GM21825 (cell line): Measurements from ENCODE around the gene LYPD5.
A peak's percentile ranks its signal among the peaks of the same experiment; 100 is the strongest.
"Not testable (repeated sequence)": the region's sequence is repeated elsewhere in the genome, so short reads cannot be mapped to it uniquely, and the experiment has no call there.

Experiments used
- ATAC-seq: cut with Tn5 transposase; IDR thresholded peaks from one replicate; pipeline ENCODE4 v1.9.1; 2021; ENCODE audit warnings: mild to moderate bottlenecking, moderate library complexity; ENCODE audit not compliant: unreplicated experiment

The LYPD5 gene, protein sequence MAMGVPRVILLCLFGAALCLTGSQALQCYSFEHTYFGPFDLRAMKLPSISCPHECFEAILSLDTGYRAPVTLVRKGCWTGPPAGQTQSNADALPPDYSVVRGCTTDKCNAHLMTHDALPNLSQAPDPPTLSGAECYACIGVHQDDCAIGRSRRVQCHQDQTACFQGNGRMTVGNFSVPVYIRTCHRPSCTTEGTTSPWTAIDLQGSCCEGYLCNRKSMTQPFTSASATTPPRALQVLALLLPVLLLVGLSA

DNA sequence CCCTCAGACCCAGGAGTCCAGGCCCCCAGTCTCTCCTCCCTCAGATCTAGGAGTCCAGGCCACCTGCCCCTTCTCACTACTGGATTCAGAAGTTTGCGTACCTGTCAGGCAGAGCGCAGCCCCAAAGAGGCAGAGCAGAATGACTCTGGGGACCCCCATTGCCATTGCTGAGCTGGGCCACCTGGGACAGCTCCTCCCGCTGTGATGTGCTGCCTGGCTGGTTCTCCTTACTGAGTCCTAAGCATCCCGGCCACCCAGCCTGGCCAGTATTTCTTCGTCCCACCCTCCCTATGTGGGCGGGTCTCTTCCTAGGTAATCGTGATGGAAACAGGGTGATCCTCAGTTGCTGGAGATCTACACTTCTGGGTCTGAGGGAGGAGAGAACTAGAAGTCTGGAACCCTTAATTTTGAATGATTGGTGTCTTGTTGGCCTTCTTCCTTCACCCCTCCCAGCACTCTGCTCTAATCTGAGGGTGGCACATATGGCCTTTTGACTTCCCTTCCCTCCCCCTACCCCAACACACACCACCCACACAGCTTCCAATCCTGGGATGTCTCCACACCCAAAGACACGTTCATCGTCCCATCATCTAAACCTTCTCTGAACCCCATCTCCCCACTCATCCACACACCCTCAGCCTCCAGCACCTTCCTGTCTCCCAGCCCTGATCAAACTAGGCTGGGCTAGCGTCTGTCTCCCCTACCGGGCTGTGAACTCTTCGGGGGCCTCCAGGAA is at the start of gene LYPD5:
LYPD5 (minus strand) TSS at position 232 of the 736 bp plus-strand sequence; CDS start at position 165, 67 bp downstream.
- no peak for ATAC-seq

GRCh38 chr19:43848821-43849220 is 46.6 kb upstream of the LYPD5 start:
- no peak for ATAC-seq

GRCh38 chr19:43847884-43848283 is 45.6 kb upstream of the LYPD5 start:
- no peak for ATAC-seq

- ATAC-seq: no peak
These were observed 45.0 kb upstream of the LYPD5 start for GRCh38 chr19:43847246-43847645.

DNA sequence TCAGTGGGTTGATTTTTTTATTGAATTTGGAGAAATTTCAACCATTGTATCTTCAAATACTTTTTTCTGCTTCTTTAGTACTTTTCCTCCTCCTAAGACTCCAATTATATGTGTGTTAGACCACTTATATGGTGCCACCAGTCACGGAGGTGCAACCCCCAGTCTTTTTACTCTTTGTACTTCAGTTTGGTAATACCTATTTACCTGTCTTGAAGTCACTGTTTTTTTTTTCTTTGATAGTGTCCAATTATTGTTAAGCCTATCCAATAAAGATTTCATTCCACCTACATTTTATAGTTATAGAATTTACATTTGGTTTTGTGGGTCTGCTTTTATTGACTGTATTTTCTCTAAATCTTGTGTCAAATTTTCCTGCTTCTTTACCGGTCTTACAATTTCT is 39.8 kb upstream of the LYPD5 start:
- ATAC-seq: no peak

DNA sequence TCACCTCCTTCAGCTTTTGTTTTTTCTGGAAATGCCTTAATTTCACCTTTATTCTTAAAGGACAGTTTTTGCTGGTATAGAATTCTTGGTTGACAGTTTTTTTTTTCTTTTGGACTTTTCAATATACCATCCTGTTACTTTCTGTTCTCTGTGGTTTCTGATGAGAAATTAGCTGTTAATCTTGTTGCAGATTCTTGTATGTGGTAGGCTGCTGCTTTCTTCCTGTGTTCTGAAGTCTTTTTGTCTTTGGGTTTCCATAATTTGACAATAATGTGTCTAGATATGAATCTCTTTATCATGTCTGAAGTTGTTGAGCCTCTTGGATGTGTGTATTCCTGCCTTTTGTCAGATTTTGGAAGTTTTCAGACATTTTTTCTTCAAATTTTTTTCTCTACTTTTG is 36.9 kb upstream of the LYPD5 start:
- no peak for ATAC-seq

DNA sequence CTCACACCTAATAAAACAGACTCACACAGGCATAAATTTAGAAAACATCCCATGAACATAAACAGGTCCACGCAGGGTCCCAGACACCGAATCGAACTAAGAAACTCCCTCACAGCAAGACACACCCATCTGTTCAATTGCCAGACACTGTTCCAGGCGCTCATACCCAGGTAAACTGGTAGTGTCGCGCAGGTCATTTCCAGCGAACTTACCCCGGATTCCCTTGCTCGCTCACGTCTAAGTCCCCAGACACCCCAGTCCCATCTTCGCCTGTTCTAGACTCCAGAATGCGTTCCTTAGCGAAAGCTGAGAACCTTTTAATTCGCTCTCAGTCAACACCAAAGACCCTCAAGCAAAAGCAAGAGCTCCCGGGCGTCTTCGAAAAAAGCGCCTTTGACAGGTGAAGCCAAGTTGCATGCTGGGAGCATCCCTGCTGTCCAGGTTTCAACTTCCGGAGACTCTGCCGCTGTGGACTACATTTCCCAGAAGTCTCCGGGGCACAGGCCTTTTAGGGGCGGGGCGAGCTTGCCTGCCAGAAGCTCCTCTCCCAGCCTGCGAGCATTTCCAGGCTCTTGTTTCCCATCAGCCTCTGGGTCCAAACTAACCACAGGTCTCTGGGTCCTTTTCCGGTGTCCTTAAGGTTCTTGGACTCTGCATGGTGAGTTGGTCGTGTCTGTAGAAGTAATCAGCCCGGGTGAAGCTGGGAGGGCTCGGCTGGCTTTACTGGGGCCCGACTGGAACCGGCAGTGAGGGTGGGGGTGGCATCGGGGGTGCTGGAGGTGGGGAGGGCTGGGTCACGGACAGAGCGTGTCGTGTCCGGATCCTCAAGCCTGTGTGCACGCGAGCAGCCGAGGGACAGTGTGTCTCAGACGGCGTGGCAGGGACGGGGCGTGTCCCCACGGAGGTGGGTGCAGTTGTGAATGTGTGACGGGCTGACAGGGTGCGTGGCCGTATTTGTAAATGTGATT is 24.8 kb upstream of the LYPD5 start, which contains the start of gene ZNF283:
ZNF283 (plus strand) TSS at position 535 of the 968 bp plus-strand sequence. CDS start 6,184 bp downstream, outside the sequence.
- peak; percentile 68 for ATAC-seq

DNA sequence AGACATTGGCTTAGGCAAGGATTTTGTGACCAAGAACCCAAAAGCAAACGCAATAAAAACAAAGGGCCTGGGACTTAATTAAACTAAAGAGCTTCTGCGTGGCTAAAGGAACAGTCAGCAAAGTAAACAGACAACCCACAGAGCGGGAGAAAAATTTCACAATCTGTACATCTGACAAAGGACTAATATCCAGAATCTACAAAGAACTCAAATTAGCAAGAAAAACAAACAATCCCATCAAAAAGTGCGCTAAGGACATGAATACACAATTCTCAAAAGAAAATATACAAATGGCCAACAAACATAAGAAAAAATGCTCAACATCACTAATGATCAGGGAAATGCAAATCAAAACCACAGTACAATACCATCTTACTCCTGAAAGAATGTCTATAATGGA is 22.3 kb upstream of the LYPD5 start:
- not testable (repeated sequence) for ATAC-seq

DNA sequence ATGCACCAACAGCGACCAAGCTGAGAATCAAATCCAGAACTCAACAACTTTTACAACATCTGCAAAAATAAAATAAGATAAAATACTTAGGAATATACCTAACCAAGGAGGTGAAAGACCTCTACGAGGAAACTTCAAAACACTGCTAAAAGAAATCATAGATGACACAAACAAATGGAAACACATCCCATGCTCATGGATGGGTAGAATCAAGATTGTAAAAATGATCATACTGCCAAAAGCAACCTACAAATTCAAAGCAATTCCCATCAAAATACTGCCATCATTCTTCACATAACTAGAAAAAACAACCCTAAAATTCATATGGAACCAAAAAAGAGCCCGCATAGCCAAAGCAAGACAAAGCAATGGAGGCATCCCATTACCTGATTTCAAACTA is 21.6 kb upstream of the LYPD5 start:
- not testable (repeated sequence) for ATAC-seq

GRCh38 chr19:43820884-43821215 is 18.6 kb upstream of the LYPD5 start:
- ATAC-seq: no peak

GRCh38 chr19:43820098-43820883 is 18.0 kb upstream of the LYPD5 start:
- ATAC-seq: no peak

DNA sequence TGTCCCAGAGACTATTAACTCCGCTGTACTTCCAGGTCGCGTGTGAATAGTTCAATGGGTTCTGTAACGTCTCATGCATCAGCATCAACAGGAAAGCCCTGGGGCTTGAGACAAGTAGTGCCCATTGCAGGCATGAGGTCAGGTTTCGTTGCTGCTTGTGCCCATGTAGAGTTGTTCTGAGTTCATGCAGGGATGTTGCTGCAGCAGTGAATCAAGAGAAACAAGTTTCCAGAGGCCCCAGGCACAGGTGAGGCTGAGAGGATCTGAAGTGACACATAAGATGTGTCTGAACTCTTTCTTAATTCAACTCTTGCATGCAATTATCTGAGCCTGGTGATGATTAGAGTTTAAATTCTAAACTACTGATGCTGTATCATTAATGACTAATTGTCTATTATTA is 16.3 kb upstream of the LYPD5 start:
- no peak for ATAC-seq

- ATAC-seq: not testable (repeated sequence)
These were observed 15.2 kb upstream of the LYPD5 start for GRCh38 chr19:43817454-43817853.

DNA sequence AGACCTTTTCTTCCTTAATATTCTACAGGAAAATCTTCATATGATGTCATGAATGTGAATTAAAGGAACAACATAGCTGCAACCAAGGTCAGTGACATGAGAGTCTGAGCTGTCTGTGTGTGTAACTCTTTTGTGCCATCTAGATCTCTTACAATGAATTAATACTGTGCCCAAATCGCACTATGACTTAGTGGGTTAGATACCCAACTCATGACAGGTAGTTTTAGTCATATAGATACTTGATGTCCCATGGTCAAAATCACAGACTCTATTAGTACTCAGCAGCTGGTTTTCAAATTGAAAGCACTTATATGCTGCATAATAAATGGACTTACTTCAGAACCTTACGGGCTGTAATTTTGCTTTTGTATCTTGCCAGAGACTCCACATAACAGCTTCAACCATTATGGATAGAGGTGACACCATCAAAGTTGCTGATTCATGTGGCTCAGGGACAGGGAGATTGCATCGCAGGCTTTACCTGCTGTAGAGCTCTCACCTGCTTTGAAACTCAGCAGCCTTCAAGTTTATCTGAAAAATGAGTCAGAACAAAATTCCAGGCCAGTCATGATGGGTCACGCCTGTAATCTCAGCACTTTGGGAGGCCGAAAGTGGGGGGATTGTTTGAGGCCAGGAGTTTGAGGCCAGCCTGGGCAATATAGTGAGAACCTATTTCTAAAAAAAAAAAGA is 12.6 kb upstream of the LYPD5 start:
- no peak for ATAC-seq

DNA sequence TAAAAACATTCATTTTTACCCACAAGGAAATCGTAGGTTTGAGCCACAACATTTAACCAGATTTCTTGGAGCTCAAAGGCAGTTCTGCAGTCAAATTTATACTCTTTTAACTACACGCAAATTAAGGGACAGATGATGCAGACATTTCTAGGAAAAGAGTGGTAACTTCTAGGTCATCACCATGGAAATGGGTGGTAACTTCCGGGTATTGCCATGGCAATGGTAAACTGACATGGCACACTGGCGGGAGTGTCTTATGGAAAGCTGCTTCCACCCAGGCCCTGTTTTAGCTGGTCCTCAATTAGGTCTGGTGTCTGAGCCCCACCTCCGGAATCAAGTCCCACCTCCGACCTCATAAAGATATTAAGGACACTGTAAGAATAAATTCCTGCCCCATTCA is 10.4 kb upstream of the LYPD5 start:
- no peak for ATAC-seq

DNA sequence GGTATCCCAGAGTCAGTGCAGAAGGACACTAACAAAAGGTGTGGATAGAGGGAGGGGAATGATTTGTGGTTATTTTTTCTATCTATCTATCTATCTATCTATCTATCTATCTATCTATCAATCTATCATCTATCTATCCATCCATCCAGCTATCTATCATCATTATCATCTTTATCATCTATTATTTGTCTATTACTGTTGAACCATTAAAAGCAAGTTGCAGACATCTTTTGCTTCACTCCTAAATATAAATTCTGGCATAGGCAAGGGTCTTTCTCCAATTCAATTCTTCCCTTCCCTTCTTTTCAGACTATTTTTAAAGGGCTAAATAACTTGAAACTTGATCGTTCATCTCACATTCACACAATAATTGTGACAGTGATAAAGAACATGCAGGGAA is 10.0 kb upstream of the LYPD5 start:
- no peak for ATAC-seq

DNA sequence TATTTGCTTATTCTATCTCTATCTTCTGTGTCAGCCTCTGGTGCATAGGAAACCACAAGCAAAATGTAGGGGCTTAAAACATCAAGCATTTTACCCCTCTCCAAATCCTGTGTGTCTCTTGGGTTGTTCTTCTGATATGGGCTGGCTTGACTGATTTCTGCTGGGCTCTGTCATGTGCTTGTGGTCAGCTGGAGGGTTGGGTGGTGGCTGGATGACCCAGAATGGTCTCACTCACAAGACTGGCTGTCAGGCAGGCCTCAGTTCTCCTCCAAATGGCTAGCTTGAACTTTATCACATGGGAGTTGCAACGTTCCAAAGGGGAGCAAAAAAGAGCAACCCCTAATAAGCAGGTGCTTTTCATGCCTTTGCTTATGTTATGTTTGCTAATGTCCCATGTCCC is 9.6 kb upstream of the LYPD5 start:
- no peak for ATAC-seq

- no peak for ATAC-seq
These were observed 7.8 kb upstream of the LYPD5 start for GRCh38 chr19:43809762-43810696.

DNA sequence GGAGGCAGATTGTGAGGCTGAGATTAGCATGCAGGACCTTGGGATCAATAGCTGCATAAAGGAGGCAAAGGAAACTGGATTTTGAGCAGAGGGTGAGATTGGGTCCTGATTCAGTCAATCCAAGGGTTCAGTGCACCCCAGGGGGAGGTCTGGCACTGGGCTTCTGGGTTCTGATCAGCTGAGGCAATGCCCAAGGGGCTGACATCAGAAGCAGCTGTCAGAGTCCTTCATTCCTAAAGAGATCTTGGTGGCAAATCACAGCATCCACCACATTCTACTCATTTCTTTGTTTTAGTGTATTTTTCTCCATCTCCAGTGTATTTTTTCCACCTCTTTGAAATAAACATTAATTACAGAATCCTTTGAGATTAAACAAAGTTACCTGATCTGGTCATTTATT is 5.4 kb upstream of the LYPD5 start:
- no peak for ATAC-seq
